Type B pancreatic cell (in vitro differentiated cells): ENCODE data around the gene ZNF691. TPM values are rescaled to one million over a fixed set of nuclear protein-coding genes. Genes with fewer than 3 reads are reported as not detected.

Source experiments
- DNase-seq: peaks from one replicate; pipeline ENCODE4 v3.0.0; 2021; ENCODE audit warnings: mixed read lengths; ENCODE audit not compliant: unreplicated experiment; ENCODE audit errors: extremely low spot score
- H3K27ac Mint-ChIP-seq: 2 replicates; pipeline ENCODE4 v1.8.0; 2021; ENCODE audit warnings: mild to moderate bottlenecking, mixed read lengths
- H3K27me3 Mint-ChIP-seq: 2 replicates; pipeline ENCODE4 v1.8.0; 2021; ENCODE audit warnings: mixed read lengths
- H3K36me3 Mint-ChIP-seq: 2 replicates; pipeline ENCODE4 v1.8.0; 2021; ENCODE audit warnings: mixed read lengths
- H3K4me1 Mint-ChIP-seq: one replicate; pipeline ENCODE4 v1.8.0; 2021; ENCODE audit warnings: mixed read lengths; ENCODE audit not compliant: unreplicated experiment
- H3K4me3 Mint-ChIP-seq: 2 replicates; pipeline ENCODE4 v1.8.0; 2021; ENCODE audit warnings: mild to moderate bottlenecking, mixed read lengths
- H3K9me3 Mint-ChIP-seq: 2 replicates; pipeline ENCODE4 v1.8.0; 2021; ENCODE audit warnings: mixed read lengths
- total RNA-seq: library from RNA; stranded (reverse); gene quantifications from 2 replicates; pipeline ENCODE4 v1.2.1, GENCODE V29; 2021; ENCODE audit warnings: low replicate concordance
- TF ChIP-seq, protein P1 (sequence below): fragments of 200-600 bp; sonication (generic); conservative IDR thresholded peaks from 2 replicates; pipeline ENCODE4 v1.5.0; 2021; ENCODE audit warnings: antibody characterized with exemption, mild to moderate bottlenecking

The ZNF691 gene
- total RNA-seq, 1 donor from 2014 or later, result 18.0 TPM

DNA sequence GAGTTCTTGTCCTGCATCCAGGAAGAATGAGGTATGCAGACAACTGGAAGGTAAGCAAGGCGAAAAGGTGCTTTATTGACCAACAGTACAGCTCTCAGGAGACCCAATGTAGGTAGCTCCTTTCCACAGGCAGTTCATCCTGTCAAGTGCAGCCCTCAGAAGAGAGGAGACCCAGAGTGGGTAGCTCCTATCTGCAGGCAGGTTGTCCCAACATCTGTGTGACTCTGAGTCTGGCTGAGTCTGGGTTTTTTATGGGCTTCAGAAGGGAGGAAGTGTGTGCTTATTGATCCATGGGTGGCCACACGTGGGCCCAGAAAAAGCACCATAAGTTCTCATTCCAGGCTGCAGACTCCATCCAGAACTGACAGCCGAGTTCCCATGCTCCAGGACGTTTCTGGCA, 34.0 kb downstream of the ZNF691 start:
- Mint-ChIP-seq H3K27me3 (peaks cover 5% of the 10 kb centered on the region), H3K9me3 (no peaks in the 10 kb centered on the region), H3K36me3 (no peaks in the 10 kb centered on the region), H3K4me3 (no peak overlapping the region), H3K27ac (no peak overlapping the region), H3K4me1 (peaks cover 9% of the 10 kb centered on the region)
- no peak for DNase-seq
- TF ChIP-seq, protein P1, sequence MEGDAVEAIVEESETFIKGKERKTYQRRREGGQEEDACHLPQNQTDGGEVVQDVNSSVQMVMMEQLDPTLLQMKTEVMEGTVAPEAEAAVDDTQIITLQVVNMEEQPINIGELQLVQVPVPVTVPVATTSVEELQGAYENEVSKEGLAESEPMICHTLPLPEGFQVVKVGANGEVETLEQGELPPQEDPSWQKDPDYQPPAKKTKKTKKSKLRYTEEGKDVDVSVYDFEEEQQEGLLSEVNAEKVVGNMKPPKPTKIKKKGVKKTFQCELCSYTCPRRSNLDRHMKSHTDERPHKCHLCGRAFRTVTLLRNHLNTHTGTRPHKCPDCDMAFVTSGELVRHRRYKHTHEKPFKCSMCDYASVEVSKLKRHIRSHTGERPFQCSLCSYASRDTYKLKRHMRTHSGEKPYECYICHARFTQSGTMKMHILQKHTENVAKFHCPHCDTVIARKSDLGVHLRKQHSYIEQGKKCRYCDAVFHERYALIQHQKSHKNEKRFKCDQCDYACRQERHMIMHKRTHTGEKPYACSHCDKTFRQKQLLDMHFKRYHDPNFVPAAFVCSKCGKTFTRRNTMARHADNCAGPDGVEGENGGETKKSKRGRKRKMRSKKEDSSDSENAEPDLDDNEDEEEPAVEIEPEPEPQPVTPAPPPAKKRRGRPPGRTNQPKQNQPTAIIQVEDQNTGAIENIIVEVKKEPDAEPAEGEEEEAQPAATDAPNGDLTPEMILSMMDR, result no peak

- H3K4me3 Mint-ChIP-seq, result no peak overlapping the region
- no peaks in the 10 kb centered on the region for H3K9me3 Mint-ChIP-seq
- H3K27ac Mint-ChIP-seq, result no peak overlapping the region
- H3K27me3 Mint-ChIP-seq, result no peaks in the 10 kb centered on the region
- DNase-seq, result no peak
- no peaks in the 10 kb centered on the region for H3K4me1 Mint-ChIP-seq
- TF ChIP-seq, protein P1, result no peak
- H3K36me3 Mint-ChIP-seq, result no peaks in the 10 kb centered on the region
These were observed 39.8 kb downstream of the ZNF691 start for GRCh38 chr1:42886046-42886739.

DNA sequence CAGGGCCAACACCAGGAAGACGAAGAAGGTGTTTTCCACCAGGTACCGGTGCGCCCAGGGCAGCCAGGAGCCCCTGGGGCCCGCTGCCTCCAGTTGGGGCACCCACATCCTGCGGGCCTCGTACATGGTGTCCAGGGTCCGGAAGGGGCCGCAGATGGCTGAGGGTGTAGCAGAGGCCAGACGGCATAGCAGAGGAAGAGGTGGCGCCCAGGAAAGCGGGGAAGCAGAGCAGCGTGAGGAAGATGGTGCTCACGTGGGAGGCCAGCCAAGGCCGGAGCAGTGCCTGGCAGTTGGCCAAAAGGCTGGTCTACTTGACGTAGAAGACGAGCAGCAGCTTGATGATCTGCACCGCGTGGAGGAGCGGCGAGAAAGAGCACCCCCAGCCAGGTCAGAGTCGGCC, 40.4 kb downstream of the ZNF691 start:
- Mint-ChIP-seq H3K27me3 (no peaks in the 10 kb centered on the region), H3K4me3 (no peak overlapping the region), H3K4me1 (no peaks in the 10 kb centered on the region), H3K9me3 (no peaks in the 10 kb centered on the region), H3K27ac (no peak overlapping the region), H3K36me3 (no peaks in the 10 kb centered on the region)
- TF ChIP-seq, protein P1, result no peak
- DNase-seq, result no peak

DNA sequence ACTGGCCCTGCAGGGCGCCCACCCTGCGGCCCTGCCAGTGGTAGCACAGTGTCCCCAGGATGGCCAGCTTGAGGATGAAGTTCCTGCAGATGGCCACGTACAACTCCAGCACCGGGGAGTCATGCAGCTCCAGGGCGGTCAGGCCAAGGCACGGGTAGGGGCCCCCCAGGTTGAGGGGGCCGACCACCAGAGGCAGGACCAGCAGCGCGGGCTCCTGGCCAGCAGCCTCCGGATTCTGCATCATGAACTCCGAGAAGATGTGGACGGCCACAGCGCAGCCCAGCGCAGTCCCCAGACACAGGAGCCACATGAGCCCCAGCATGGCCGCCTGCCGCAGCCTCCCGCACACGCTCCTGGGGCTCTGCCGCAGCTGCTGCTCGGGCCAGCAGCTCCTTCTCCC, 41.0 kb downstream of the ZNF691 start:
- no peak overlapping the region for H3K4me3 Mint-ChIP-seq
- H3K27ac Mint-ChIP-seq, result no peak overlapping the region
- no peaks in the 10 kb centered on the region for H3K27me3 Mint-ChIP-seq
- H3K36me3 Mint-ChIP-seq, result no peaks in the 10 kb centered on the region
- no peaks in the 10 kb centered on the region for H3K4me1 Mint-ChIP-seq
- no peaks in the 10 kb centered on the region for H3K9me3 Mint-ChIP-seq
- TF ChIP-seq, protein P1, result no peak
- no peak for DNase-seq

DNA sequence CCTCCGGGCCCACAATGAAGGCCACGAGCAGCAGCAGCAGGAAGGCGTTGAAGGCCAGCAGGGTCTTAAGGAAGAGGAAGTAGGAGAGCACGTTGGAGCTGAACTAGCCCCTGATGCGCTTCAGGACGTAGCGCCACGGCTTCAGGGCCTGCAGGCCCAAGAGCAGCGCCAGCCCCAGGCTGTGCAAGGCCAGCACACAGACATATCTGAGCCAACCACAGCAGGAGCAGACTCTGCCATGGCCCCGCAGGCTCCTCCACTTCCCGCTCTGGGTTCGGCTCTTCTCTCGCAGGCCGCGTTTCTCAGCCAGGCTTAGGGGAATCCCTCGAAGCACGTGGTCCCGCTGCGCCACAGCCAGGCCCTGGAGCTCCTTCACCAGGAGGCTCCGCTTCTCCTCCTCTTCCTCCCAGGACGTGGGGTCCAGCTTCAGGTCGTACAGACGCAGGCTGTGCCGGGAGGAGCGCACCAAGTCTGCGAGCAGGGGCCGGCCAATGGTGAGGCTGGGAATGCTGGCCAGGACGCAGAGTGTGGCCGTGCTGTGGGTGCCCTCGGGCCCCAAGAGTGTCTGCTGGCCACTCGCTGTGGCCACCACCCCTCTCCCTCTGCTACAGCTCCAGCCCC, 41.7 kb downstream of the ZNF691 start:
- Mint-ChIP-seq H3K4me3 (no peak overlapping the region), H3K9me3 (no peaks in the 10 kb centered on the region), H3K36me3 (no peaks in the 10 kb centered on the region), H3K27me3 (no peaks in the 10 kb centered on the region), H3K4me1 (no peaks in the 10 kb centered on the region), H3K27ac (no peak overlapping the region)
- TF ChIP-seq, protein P1, result no peak
- no peak for DNase-seq
